Tibial artery (tissue), 4 donors: ENCODE results near the gene PRKAR1B.
"Not testable (repeated sequence)": the region's sequence is repeated elsewhere in the genome, so short reads cannot be mapped to it uniquely, and the experiment has no call there.

ENCODE experiments used
- DNase-seq, 2 donors: peaks; one replicate each; pipeline ENCODE4 v3.0.0-alpha.2; 2019
- H3K27ac ChIP-seq, 2 donors: fragments of 200-600 bp; sonication (generic) in 1 of 2; 1 replicate in 1 of 2; 2 replicates in 1 of 2; pipeline ENCODE4 v1.5.1; 2018 to 2019; ENCODE audit warnings: mild to moderate bottlenecking in 1 of 2
- H3K27me3 ChIP-seq, 2 donors: fragments of 200-600 bp; sonication (generic) in 1 of 2; one replicate each; pipeline versions ENCODE4 v1.5.1 to v1.6.0; 2016 to 2019
- H3K36me3 ChIP-seq, 3 donors: fragments of 200-600 bp; sonication (generic) in 2 of 3; one replicate each; pipeline ENCODE4 v1.5.1; 2016 to 2019; ENCODE audit warnings: mild to moderate bottlenecking in 2 of 3
- H3K4me1 ChIP-seq, 4 donors: fragments of 200-600 bp; sonication (generic) in 2 of 4; 1 replicate in 3 of 4; 2 replicates in 1 of 4; pipeline ENCODE4 v1.5.1; 2016 to 2019
- H3K4me3 ChIP-seq, 2 donors: fragments of 200-600 bp; sonication (generic) in 1 of 2; 1 replicate in 1 of 2; 2 replicates in 1 of 2; pipeline ENCODE4 v1.5.1; 2018 to 2019; ENCODE audit warnings: mild to moderate bottlenecking in 2 of 2
- H3K9me3 ChIP-seq, 3 donors: fragments of 200-600 bp; sonication (generic) in 1 of 3; one replicate each; pipeline ENCODE4 v1.5.1; 2016 to 2019
- intact Hi-C: fragments of 100-400 bp; cut with DNase I; formaldehyde crosslinking; loops from one replicate; pipeline ENCODE4 v1.15.0; 2023; ENCODE audit warnings: low total_unique reads
- TF ChIP-seq, protein P1 (sequence below), 2 experiments: fragments of 200-600 bp in 1 of 2; fragments of 450-650 bp in 1 of 2; IDR thresholded peaks; one replicate each; pipeline ENCODE4 v1.5.1; 2017 to 2019; ENCODE audit warnings: antibody characterized with exemption in 2 of 2, mild to moderate bottlenecking in 1 of 2, moderate library complexity in 1 of 2

PRKAR1B gene

DNA sequence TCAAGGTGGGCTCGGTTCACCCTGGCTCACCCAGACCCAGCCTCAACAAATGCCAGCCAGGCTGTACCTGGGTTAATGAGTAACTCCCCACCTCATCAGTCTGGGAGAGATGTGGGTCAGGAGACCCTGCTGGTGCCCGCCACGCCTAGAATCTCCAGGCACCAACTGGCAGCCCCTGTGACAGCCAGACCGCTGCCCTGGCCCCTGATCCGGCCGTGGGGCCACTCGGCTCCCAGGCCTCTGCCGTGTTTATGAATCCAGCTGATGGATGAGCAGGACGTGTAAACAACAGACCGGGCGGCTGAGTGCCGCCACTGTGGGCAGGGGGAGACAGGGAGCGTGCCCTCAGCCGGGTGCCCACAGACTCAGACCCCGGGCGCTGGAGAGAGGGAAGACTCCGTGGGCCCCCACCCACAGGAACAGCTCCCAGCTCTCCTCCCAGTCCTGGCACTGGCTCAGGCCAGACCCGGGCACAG is 173.4 kb downstream of the PRKAR1B start:
- Histone ChIP-seq H3K4me1 (peaks cover 0 to 22% (median 1%) of the 10 kb centered on the region in 4 donors), H3K9me3 (peaks cover 0 to 2% (median 0%) of the 10 kb centered on the region in 3 donors), H3K27me3 (no peaks in the 10 kb centered on the region), H3K36me3 (peaks cover 0 to 6% (median 0%) of the 10 kb centered on the region in 3 donors), H3K4me3 (no peak overlapping the region), H3K27ac (no peak overlapping the region)
- TF ChIP-seq, protein P1, sequence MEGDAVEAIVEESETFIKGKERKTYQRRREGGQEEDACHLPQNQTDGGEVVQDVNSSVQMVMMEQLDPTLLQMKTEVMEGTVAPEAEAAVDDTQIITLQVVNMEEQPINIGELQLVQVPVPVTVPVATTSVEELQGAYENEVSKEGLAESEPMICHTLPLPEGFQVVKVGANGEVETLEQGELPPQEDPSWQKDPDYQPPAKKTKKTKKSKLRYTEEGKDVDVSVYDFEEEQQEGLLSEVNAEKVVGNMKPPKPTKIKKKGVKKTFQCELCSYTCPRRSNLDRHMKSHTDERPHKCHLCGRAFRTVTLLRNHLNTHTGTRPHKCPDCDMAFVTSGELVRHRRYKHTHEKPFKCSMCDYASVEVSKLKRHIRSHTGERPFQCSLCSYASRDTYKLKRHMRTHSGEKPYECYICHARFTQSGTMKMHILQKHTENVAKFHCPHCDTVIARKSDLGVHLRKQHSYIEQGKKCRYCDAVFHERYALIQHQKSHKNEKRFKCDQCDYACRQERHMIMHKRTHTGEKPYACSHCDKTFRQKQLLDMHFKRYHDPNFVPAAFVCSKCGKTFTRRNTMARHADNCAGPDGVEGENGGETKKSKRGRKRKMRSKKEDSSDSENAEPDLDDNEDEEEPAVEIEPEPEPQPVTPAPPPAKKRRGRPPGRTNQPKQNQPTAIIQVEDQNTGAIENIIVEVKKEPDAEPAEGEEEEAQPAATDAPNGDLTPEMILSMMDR (IDR thresholded peaks at IDR 0.05) = no peak
- no peak for DNase-seq
- intact Hi-C loops = no loop called here

DNA sequence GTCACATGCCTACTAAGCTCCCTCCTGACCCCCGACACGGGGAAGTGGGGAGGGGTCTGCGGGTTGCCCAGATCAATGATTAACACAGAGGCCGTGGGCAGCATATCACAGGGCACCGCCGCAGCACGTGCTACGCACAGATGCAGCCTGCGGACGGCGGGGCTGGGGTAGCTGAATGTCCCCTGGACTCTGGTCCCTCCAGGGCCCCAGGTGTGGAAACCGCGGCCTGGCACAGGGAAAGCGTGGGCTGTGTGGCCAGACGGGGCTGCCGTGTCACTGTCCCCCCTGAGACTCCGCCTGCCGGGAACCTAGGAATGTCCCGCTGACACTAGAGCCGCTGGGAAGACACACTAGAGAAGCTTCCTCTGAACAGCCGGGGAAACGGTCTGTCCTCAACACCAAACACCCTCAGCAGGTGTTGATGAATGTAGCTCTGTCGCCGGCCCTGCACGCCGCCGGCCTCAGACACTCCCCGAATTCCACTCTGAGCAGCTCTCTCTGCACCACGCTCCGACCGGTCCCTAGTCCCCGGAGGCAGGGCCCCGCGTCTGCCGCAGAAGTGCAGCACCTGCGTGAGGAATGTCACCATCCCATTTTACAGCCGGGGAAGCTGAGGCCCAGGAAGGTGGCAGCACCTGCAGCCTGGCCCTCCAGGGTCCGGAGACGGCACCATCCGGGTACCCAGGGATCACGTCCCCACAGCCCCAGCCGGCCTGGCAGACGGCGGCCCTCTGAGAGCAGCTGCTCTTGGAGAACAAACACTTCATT is 174.0 kb downstream of the PRKAR1B start:
- no peak for DNase-seq
- H3K27ac ChIP-seq = no peak overlapping the region
- H3K4me1 ChIP-seq = peaks cover 0 to 16% (median 0%) of the 10 kb centered on the region in 4 donors
- H3K4me3 ChIP-seq = no peak overlapping the region
- H3K9me3 ChIP-seq = peaks cover 0 to 2% (median 0%) of the 10 kb centered on the region in 3 donors
- intact Hi-C loops = no loop called here
- H3K36me3 ChIP-seq = peaks cover 0 to 6% (median 0%) of the 10 kb centered on the region in 3 donors
- no peaks in the 10 kb centered on the region for H3K27me3 ChIP-seq
- TF ChIP-seq, protein P1 (IDR thresholded peaks at IDR 0.05) = no peak

DNA sequence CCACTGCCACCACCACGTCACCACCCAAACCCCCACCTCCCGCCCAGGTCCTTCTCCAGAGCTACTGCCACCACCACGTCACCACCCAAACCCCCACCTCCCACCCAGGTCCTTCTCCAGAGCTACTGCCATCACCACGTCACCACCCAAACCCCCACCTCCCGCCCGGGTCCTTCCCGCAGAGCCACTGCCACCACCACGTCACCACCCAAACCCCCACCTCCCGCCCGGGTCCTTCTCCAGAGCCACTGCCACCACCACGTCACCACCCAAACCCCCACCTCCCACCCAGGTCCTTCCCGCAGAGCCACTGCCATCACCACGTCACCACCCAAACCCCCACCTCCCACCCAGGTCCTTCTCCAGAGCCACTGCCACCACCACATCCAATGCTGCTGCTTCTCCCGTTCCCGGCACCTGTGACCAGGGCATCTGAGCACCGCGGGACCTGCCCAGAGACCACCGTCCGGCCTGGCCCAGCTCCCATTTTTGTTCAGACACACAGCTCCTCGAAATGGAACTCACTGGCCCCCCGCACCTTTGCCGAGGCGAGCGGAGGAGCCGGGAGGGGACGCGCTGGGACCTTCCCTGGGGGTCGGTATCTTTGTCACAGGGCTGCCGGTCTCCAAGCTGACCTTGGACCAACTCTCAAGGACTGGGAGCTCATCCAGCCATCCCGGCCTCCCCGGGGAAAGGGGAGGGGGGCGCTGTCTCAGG is 174.8 kb downstream of the PRKAR1B start:
- peaks cover 0 to 13% (median 1%) of the 10 kb centered on the region in 4 donors for H3K4me1 ChIP-seq
- H3K36me3 ChIP-seq, H3K27me3 ChIP-seq, intact Hi-C loops, H3K9me3 ChIP-seq, DNase-seq, H3K27ac ChIP-seq, H3K4me3 ChIP-seq: not testable (repeated sequence)

DNA sequence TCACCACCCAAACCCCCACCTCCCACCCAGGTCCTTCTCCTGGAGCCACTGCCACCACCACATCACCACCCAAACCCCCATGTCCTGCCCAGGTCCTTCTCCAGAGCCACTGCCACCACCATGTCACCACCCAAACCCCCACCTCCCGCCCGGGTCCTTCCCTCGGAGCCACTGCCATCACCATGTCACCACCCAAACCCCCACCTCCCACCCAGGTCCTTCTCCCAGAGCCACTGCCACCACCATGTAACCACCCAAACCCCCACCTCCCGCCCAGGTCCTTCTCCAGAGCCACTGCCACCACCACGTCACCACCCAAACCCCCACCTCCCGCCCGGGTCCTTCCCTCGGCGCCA is 175.5 kb downstream of the PRKAR1B start:
- H3K4me3 ChIP-seq, intact Hi-C loops, H3K9me3 ChIP-seq, H3K27ac ChIP-seq, H3K27me3 ChIP-seq, H3K36me3 ChIP-seq, DNase-seq: not testable (repeated sequence)
- peaks cover 0 to 13% (median 2%) of the 10 kb centered on the region in 4 donors for H3K4me1 ChIP-seq

DNA sequence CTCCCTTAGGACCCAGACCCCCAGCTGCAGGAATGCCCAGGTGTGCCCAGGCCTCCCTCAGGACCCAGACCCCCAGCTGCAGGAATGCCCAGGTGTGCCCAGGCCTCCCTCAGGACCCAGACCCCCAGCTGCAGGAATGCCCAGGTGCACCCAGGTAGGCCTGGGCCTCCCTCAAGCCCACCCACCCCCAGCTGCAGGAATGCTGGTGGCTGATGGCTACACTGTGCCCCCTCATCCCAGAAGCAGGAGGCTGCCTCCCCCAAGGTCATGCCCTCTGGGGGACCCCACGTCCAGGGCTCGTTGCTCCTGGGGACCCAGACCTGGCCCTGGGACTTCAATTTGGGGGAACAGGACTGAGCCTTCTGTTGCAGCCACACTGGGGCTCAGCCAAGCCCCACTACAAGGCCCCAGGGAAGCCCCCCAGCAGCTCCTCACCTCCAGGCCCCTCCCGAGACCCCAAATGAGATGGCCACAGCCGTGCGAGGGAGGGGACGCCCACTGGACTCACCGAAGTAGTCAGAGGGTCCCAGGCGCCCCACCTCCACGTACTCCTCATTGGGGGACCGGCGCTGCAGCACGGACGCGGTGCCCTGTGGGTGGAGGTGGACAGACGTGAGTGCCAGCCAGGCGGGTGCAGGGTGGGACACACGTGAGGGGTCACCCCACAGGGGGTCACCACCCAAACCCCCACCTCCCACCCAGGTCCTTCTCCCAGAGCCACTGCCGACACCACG is 176.0 kb downstream of the PRKAR1B start:
- TF ChIP-seq, protein P1 (IDR thresholded peaks at IDR 0.05) = no peak
- Histone ChIP-seq H3K9me3 (peaks cover 0 to 2% (median 0%) of the 10 kb centered on the region in 3 donors), H3K27me3 (no peaks in the 10 kb centered on the region), H3K4me3 (no peak overlapping the region), H3K27ac (no peak overlapping the region), H3K4me1 (peaks cover 0 to 13% (median 2%) of the 10 kb centered on the region in 4 donors), H3K36me3 (peaks cover 0 to 6% (median 0%) of the 10 kb centered on the region in 3 donors)
- DNase-seq = no peak
- intact Hi-C loops = no loop called here

DNA sequence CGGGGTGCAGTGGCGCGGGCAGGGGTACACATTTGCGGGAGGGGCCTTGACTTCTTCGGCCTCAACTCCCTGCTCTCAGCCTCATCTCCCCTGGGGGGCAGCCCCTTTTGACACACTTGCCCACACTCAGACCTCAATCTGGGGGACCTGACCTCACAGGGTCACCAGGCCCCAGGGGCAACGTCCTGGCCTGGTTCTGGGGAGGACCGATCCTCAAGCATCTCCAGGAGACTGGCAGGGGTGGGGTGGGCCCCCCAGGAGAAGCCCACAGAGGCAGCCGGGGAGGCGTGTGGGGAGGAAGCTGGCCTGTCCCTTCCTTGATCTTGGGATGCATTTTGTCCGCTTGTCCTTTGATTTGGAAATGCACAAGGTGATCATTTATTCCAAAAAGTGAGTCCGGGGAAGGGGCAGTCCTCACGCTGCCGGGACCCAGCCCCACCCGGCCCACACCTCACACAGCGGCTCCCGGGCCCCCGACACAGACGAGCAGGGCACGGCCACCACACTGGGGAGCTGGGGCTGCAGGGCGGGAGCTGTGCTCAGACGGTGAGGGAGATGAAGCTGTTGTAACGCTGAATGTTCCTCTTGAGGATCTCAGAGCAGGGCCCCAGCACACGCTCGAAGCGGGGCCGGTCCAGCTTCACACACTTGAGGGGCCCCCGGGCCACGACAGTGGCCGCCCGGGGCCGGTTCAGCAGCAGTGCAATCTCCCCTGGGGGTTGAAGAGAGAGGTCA is 177.0 kb downstream of the PRKAR1B start:
- intact Hi-C loops = no loop called here
- Histone ChIP-seq H3K4me3 (no peak overlapping the region), H3K4me1 (peaks cover 0 to 13% (median 2%) of the 10 kb centered on the region in 4 donors), H3K36me3 (peaks cover 0 to 6% (median 0%) of the 10 kb centered on the region in 3 donors), H3K27ac (no peak overlapping the region), H3K9me3 (peaks cover 0 to 2% (median 0%) of the 10 kb centered on the region in 3 donors), H3K27me3 (no peaks in the 10 kb centered on the region)
- DNase-seq = no peak
- TF ChIP-seq, protein P1 (IDR thresholded peaks at IDR 0.05) = no peak
